Stimulated activated CD8-positive, alpha-beta memory T cell treated with anti-CD3 and anti-CD28 coated beads, Interleukin-12 subunit alpha, Interleukin-12 subunit beta, amount 100 ng/mL, for 24 hours (primary cell): ENCODE data around the gene FUT1.
A peak's percentile ranks its signal among the peaks of the same experiment; 100 is the strongest.
"Not testable (repeated sequence)": the region's sequence is repeated elsewhere in the genome, so short reads cannot be mapped to it uniquely, and the experiment has no call there.

Source experiments
- DNase-seq: peaks from one replicate; pipeline ENCODE4 v3.0.0-alpha.2; 2020; ENCODE audit errors: extremely low read depth

FUT1 gene

GRCh38 chr19:48752496-48753365 lies at the start of gene FUT1:
FUT1 (minus strand) TSS chr19:48752641; CDS start chr19:48751281, 1,360 bp downstream.
- no peak for DNase-seq

GRCh38 chr19:48799358-48800300 lies 47.2 kb upstream of the FUT1 start:
- DNase-seq = no peak

- no peak for DNase-seq
Observed at GRCh38 chr19:48798937-48799336, 46.5 kb upstream of the FUT1 start.

GRCh38 chr19:48797103-48797502 lies 44.7 kb upstream of the FUT1 start:
- no peak for DNase-seq

GRCh38 chr19:48796298-48797083 lies 44.0 kb upstream of the FUT1 start:
- no peak for DNase-seq

GRCh38 chr19:48795685-48796070 lies 43.2 kb upstream of the FUT1 start:
- no peak for DNase-seq

GRCh38 chr19:48795055-48795684 lies 42.7 kb upstream of the FUT1 start:
- DNase-seq = peak; percentile 52

- no peak for DNase-seq
Observed at GRCh38 chr19:48794291-48794690, 41.9 kb upstream of the FUT1 start.

GRCh38 chr19:48793271-48793670 lies 40.8 kb upstream of the FUT1 start:
- no peak for DNase-seq

GRCh38 chr19:48787331-48787730 lies 34.9 kb upstream of the FUT1 start:
- DNase-seq = not testable (repeated sequence)

- not testable (repeated sequence) for DNase-seq
Observed at GRCh38 chr19:48786422-48786821, 34.0 kb upstream of the FUT1 start.

- no peak for DNase-seq
Observed at GRCh38 chr19:48784527-48784926, 32.1 kb upstream of the FUT1 start.

- no peak for DNase-seq
Observed at GRCh38 chr19:48780631-48781391, 28.4 kb upstream of the FUT1 start.

- DNase-seq = no peak
Observed at GRCh38 chr19:48779636-48780035, 27.2 kb upstream of the FUT1 start.

- no peak for DNase-seq
Observed at GRCh38 chr19:48777720-48778119, 25.3 kb upstream of the FUT1 start.

GRCh38 chr19:48777139-48777538 lies 24.7 kb upstream of the FUT1 start:
- no peak for DNase-seq

- no peak for DNase-seq
Observed at GRCh38 chr19:48772503-48772953, 20.1 kb upstream of the FUT1 start.

- DNase-seq = no peak
Observed at GRCh38 chr19:48770734-48771472, 18.5 kb upstream of the FUT1 start.

- DNase-seq = no peak
Observed at GRCh38 chr19:48770266-48770665, 17.8 kb upstream of the FUT1 start.
